ENCODE results near the gene F2R.
"Not testable (repeated sequence)": the region's sequence is repeated elsewhere in the genome, so short reads cannot be mapped to it uniquely, and the experiment has no call there.

The F2R gene

GRCh38 chr5:76762484-76762883, 46.6 kb downstream of the F2R start:
- DNase-seq = no peak

- DNase-seq = no peak
Measured at GRCh38 chr5:76763136-76763535, 47.2 kb downstream of the F2R start.

- no peak for DNase-seq
Measured at GRCh38 chr5:76764374-76764773, 48.4 kb downstream of the F2R start.

DNA sequence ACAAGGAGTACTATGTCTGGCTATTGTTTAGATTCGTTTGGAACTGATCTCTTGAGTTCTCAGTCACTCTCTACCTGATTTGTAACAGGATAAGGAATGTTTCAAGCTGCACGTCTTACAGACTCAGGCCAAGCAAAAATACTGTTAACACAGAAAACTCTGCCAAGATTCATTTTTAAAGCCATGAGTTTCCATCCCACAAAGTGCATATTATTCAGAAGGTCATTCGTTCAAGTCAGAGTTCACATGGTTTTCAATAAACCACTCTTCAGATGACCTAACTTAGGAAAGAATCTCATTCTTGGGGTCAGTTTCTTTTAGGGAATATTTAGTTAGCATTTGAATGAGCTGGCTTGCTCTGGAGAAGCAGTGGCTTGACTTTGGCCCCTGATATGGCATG, 49.3 kb downstream of the F2R start:
- DNase-seq = no peak

DNA sequence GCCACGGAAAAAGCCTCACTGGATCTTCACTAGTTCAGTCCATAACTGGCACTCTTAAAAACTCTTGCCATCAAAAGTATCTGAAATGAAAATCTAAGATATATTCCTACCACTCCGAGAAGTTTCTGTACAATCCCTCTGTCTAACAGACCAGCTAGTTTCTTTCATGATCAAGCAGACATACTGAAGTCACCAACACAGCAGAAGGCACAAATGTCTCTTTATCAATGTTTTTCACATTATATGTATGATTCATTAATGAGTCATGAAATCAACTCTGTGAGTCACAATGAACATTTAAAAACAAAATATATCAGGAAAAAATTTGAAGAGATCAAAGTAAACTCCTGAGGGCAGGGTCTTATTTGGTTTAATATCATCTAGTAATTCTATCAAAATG, 50.8 kb downstream of the F2R start:
- no peak for DNase-seq

DNA sequence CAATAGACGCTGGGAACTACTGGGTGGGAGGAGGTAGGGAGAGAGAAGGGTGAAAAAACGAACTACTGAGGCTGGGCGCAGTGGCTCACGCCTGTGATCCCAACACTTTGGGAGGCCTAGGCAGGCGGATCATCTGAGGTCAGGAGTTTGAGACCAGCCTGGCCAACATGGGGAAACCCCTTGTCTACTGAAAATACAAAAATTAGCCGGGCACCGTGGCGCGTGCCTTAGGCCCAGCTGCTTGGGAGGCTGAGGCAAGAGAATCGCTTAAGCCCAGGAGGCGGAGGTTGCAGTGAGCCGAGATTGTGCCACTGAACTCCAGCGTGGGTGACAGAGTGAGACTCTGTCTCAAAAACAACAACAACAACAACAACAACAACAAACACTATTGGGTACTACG, 55.1 kb downstream of the F2R start:
- DNase-seq = not testable (repeated sequence)

- no peak for DNase-seq
Measured at GRCh38 chr5:76771705-76772405, 55.9 kb downstream of the F2R start.

- no peak for DNase-seq
Measured at GRCh38 chr5:76775921-76776320, 60.0 kb downstream of the F2R start.

- DNase-seq = no peak
Measured at GRCh38 chr5:76776391-76776790, 60.5 kb downstream of the F2R start.

GRCh38 chr5:76780616-76781015, 64.7 kb downstream of the F2R start:
- not testable (repeated sequence) for DNase-seq

DNA sequence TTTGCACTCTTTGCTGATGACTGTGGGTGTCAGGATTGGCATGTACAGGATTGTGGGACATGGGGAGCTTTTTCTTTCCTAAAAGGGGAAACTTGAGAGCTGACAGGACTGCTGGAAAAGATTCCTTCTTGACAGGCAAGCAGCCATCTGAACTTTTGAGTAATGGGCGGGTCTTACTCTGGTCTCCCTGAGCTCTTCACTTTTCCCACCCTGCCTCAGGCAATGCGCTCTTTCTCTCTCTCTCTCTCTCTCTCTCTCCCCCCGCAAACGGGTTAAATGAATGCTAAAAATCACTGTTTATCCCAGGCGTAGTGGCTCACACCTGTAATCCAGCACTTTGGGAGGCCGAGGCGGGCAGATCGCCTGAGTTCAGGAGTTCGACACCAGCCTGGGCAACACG, 65.8 kb downstream of the F2R start:
- DNase-seq = no peak

GRCh38 chr5:76782444-76782843, 66.5 kb downstream of the F2R start:
- DNase-seq = no peak
